IPS DF 6.9 (cell line): ENCODE data around the gene PARD6G.
"Not testable (repeated sequence)": the region's sequence is repeated elsewhere in the genome, so short reads cannot be mapped to it uniquely, and the experiment has no call there.

ENCODE experiments used
- DNase-seq: peaks from one replicate; pipeline ENCODE4 v3.0.0-alpha.2; 2013; ENCODE audit warnings: low read depth, low spot score
- H3K27ac ChIP-seq: one replicate; pipeline ENCODE4 v1.5.1; 2013; ENCODE audit warnings: low read length, control low read depth
- H3K27me3 ChIP-seq: 2 replicates; pipeline ENCODE4 v1.6.1; 2013; ENCODE audit warnings: mild to moderate bottlenecking, low read length; ENCODE audit not compliant: control insufficient read depth, insufficient read depth
- H3K36me3 ChIP-seq: 2 replicates; pipeline ENCODE4 v1.6.1; 2013; ENCODE audit warnings: low read length; ENCODE audit not compliant: control insufficient read depth, insufficient read depth
- H3K4me1 ChIP-seq: 2 replicates; pipeline ENCODE4 v1.6.1; 2013; ENCODE audit warnings: low read length; ENCODE audit not compliant: control insufficient read depth, insufficient read depth
- H3K4me3 ChIP-seq: 2 replicates; pipeline ENCODE4 v1.5.1; 2013; ENCODE audit warnings: mild to moderate bottlenecking, low read length
- H3K9me3 ChIP-seq: 2 replicates; pipeline ENCODE4 v1.6.1; 2013; ENCODE audit warnings: low read length, inconsistent platforms; ENCODE audit not compliant: control insufficient read depth, insufficient read depth
- WGBS: extraction: QIAGEN DNeasy Blood & Tissue Kit; methylation state at CpG from one replicate; pipeline ENCODE4 v1.1.7; 2013; ENCODE audit warnings: mixed read lengths, missing lambda C conversion rate; ENCODE audit not compliant: insufficient read length, insufficient coverage; 5-methylcytosine and 5-hydroxymethylcytosine counted together

Gene PARD6G

GRCh38 chr18:80239830-80240229 lies 7.5 kb downstream of the PARD6G start:
- H3K36me3 ChIP-seq = no peaks in the 10 kb centered on the region
- peaks cover 3% of the 10 kb centered on the region; the same call in 1 of the 2 replicates for H3K4me1 ChIP-seq
- H3K9me3 ChIP-seq = no peaks in the 10 kb centered on the region
- no peaks in the 10 kb centered on the region for H3K27me3 ChIP-seq
- H3K4me3 ChIP-seq = no peak overlapping the region
- WGBS = no CpG with 5 or more reads among the region's 5 CpGs
- no peak overlapping the region for H3K27ac ChIP-seq
- no peak for DNase-seq

GRCh38 chr18:80238651-80239260 lies 8.6 kb downstream of the PARD6G start:
- Histone ChIP-seq H3K27ac (no peak overlapping the region), H3K36me3 (no peaks in the 10 kb centered on the region), H3K4me3 (no peak overlapping the region), H3K4me1 (peaks cover 3% of the 10 kb centered on the region; the same call in 1 of the 2 replicates), H3K27me3 (no peaks in the 10 kb centered on the region), H3K9me3 (no peaks in the 10 kb centered on the region)
- no peak for DNase-seq
- WGBS = no CpG with 5 or more reads among the region's 12 CpGs

GRCh38 chr18:80237519-80237918 lies 9.8 kb downstream of the PARD6G start:
- not testable (repeated sequence) for H3K4me1 ChIP-seq

GRCh38 chr18:80234398-80234797 lies 12.9 kb downstream of the PARD6G start:
- WGBS = no CpG with 5 or more reads among the region's 2 CpGs
- H3K4me3 ChIP-seq = no peak overlapping the region
- H3K36me3 ChIP-seq = no peaks in the 10 kb centered on the region
- H3K27ac ChIP-seq = no peak overlapping the region
- no peaks in the 10 kb centered on the region for H3K9me3 ChIP-seq
- no peaks in the 10 kb centered on the region for H3K4me1 ChIP-seq
- H3K27me3 ChIP-seq = no peaks in the 10 kb centered on the region
- no peak for DNase-seq

More at GRCh38 chr18:80237519-80237918, 9.8 kb downstream of the PARD6G start:
- H3K36me3 ChIP-seq, H3K27me3 ChIP-seq, H3K9me3 ChIP-seq, H3K27ac ChIP-seq, H3K4me3 ChIP-seq, DNase-seq: not testable (repeated sequence)

GRCh38 chr18:80233899-80234298 lies 13.4 kb downstream of the PARD6G start:
- Histone ChIP-seq H3K4me1 (no peaks in the 10 kb centered on the region), H3K9me3 (no peaks in the 10 kb centered on the region), H3K36me3 (no peaks in the 10 kb centered on the region), H3K27me3 (no peaks in the 10 kb centered on the region), H3K4me3 (no peak overlapping the region), H3K27ac (no peak overlapping the region)
- WGBS = no CpG with 5 or more reads among the region's 8 CpGs
- no peak for DNase-seq

GRCh38 chr18:80233201-80233835 lies 14.0 kb downstream of the PARD6G start:
- Histone ChIP-seq H3K4me3 (no peak overlapping the region), H3K36me3 (no peaks in the 10 kb centered on the region), H3K27ac (no peak overlapping the region), H3K4me1 (no peaks in the 10 kb centered on the region), H3K9me3 (no peaks in the 10 kb centered on the region), H3K27me3 (no peaks in the 10 kb centered on the region)
- DNase-seq = no peak
- WGBS = no CpG with 5 or more reads among the region's 7 CpGs

- Histone ChIP-seq H3K27me3 (no peaks in the 10 kb centered on the region), H3K36me3 (no peaks in the 10 kb centered on the region), H3K27ac (no peak overlapping the region), H3K9me3 (no peaks in the 10 kb centered on the region), H3K4me3 (no peak overlapping the region), H3K4me1 (no peaks in the 10 kb centered on the region)
- no peak for DNase-seq
- WGBS = no CpG with 5 or more reads among the region's 4 CpGs
Measured at GRCh38 chr18:80232710-80233109, 14.6 kb downstream of the PARD6G start.

GRCh38 chr18:80232030-80232429 lies 15.3 kb downstream of the PARD6G start:
- no peaks in the 10 kb centered on the region for H3K9me3 ChIP-seq
- H3K4me3 ChIP-seq = no peak overlapping the region
- H3K27me3 ChIP-seq = no peaks in the 10 kb centered on the region
- H3K4me1 ChIP-seq = no peaks in the 10 kb centered on the region
- H3K27ac ChIP-seq = no peak overlapping the region
- H3K36me3 ChIP-seq = no peaks in the 10 kb centered on the region
- no CpG with 5 or more reads among the region's 5 CpGs for WGBS
- DNase-seq = no peak

- Histone ChIP-seq H3K27me3 (no peaks in the 10 kb centered on the region), H3K9me3 (no peaks in the 10 kb centered on the region), H3K4me1 (no peaks in the 10 kb centered on the region), H3K27ac (no peak overlapping the region), H3K4me3 (no peak overlapping the region), H3K36me3 (no peaks in the 10 kb centered on the region)
- DNase-seq = no peak
- no CpG with 5 or more reads among the region's 7 CpGs for WGBS
Measured at GRCh38 chr18:80231616-80232015, 15.7 kb downstream of the PARD6G start.

GRCh38 chr18:80231151-80231550 lies 16.2 kb downstream of the PARD6G start:
- WGBS = no CpG with 5 or more reads among the region's 8 CpGs
- Histone ChIP-seq H3K4me3 (no peak overlapping the region), H3K27me3 (no peaks in the 10 kb centered on the region), H3K36me3 (no peaks in the 10 kb centered on the region), H3K4me1 (no peaks in the 10 kb centered on the region), H3K9me3 (no peaks in the 10 kb centered on the region), H3K27ac (no peak overlapping the region)
- no peak for DNase-seq
